ENCODE data around the gene CRYBB1.
A peak's percentile ranks its signal among the peaks of the same experiment; 100 is the strongest.

The CRYBB1 gene

DNA sequence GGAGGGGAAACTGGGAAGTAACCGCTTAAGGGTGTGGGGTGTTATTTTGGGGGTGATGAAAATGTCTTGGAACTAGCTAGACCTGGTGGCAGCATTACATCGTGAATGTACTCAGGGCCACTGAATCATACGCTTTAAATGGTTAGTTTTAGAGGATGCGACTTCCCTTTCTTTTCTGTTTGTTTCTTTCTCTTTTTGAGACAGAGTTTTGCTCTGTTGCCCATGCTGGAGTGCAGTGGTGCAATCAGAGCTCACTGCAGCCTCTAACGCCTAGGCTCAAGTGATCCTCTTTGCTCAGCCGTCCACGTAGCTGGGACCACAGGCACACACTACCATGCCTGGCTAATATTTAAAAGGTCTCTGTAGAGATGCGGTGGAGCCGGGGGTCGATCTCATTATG lies 34.0 kb upstream of the CRYBB1 start:
- TF ChIP-seq, protein P1, sequence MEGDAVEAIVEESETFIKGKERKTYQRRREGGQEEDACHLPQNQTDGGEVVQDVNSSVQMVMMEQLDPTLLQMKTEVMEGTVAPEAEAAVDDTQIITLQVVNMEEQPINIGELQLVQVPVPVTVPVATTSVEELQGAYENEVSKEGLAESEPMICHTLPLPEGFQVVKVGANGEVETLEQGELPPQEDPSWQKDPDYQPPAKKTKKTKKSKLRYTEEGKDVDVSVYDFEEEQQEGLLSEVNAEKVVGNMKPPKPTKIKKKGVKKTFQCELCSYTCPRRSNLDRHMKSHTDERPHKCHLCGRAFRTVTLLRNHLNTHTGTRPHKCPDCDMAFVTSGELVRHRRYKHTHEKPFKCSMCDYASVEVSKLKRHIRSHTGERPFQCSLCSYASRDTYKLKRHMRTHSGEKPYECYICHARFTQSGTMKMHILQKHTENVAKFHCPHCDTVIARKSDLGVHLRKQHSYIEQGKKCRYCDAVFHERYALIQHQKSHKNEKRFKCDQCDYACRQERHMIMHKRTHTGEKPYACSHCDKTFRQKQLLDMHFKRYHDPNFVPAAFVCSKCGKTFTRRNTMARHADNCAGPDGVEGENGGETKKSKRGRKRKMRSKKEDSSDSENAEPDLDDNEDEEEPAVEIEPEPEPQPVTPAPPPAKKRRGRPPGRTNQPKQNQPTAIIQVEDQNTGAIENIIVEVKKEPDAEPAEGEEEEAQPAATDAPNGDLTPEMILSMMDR (IDR thresholded peaks at IDR 0.05; ENCODE audit: low read depth, low read length): no peak
- Histone ChIP-seq H3K4me1 (peaks cover 15% of the 10 kb centered on the region), H3K27me3 (no peaks in the 10 kb centered on the region), H3K4me3 (ENCODE audit: low read depth, low read length) (no peak overlapping the region), H3K36me3 (no peaks in the 10 kb centered on the region), H3K9me3 (no peaks in the 10 kb centered on the region)
- no peak for DNase-seq

DNA sequence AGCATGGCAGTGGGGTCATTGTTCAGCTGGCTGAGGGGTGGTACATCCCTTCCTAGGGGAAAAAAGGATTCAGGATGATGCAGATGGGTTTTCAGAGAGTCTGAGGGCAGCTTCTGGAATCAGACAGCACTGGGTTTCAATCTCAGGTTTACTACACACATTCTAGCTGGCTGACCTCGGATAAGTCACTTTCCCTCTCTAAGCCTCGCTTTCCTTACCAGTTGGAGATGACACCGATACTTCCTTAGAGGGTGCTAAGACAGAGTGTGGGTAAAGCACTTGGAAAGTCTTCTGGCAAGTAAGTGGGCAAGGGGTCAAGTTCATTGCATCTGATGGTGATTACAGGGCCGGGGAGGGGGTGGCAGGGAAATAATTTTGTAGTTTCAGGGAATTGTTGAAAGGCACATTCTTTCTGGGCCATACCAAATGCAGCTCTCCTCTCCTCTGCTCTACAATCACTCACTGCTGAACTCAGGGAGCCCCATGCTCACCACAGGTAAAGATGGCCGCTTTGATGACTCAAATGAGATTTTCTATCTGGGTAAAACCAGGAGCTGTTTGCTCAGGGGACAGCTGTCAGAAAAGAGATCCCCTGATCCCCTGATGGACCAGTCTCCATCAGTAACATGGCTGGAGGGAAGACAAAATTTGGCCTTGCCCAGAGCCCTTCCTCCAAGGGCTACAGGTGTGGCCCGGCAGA lies 33.0 kb upstream of the CRYBB1 start:
- TF ChIP-seq, protein P1 (IDR thresholded peaks at IDR 0.05; ENCODE audit: low read depth, low read length): no peak
- H3K36me3 ChIP-seq: no peaks in the 10 kb centered on the region
- no peaks in the 10 kb centered on the region for H3K27me3 ChIP-seq
- peaks cover 25% of the 10 kb centered on the region for H3K4me1 ChIP-seq
- no peak overlapping the region for H3K4me3 ChIP-seq (ENCODE audit: low read depth, low read length)
- DNase-seq: no peak
- H3K9me3 ChIP-seq: no peaks in the 10 kb centered on the region

DNA sequence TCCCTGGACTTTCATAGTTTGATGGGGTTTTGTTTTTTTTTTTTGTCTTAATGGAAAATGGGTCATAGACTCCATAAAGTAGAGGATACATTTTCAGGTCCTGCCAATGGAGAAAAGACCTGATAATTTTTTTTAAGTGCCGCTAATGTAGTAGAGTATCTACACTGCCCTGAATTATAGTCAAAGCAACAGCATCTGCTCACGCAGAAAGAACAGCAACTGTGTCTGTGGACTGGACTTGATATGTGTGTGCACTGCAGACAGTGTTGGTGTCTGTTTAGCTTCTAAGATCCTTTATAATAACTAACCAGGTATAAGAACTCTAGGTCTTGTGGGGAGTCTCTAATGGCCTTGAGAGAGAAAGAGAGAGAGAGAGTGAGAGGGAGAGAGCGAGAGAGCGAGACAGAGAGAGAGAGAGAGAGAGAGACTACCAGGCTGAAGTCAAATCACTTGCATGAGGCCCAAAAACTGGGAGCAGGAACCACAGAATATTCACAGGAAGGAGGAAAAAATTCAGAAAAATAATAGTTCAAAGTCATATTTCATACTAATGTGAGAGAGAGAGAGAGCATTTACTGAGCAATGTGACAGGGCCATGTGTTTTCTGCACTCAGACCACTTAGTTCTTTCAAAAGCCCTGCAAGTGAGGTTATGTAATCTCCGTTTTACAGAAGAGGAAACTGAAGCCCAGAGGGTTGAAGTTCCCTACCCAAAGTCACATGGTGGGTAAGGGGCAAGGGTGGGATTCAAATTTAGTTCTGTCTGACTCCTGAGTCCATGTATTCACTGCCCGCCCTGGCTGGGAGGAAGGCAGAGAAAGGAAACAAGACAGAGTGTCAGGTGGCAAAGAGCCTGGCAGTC lies 30.9 kb upstream of the CRYBB1 start:
- peak; percentile 12 for DNase-seq
- peaks cover 30% of the 10 kb centered on the region for H3K4me1 ChIP-seq
- H3K4me3 ChIP-seq (ENCODE audit: low read depth, low read length): no peak overlapping the region
- H3K9me3 ChIP-seq: no peaks in the 10 kb centered on the region
- no peaks in the 10 kb centered on the region for H3K36me3 ChIP-seq
- no peaks in the 10 kb centered on the region for H3K27me3 ChIP-seq
- TF ChIP-seq, protein P1 (IDR thresholded peaks at IDR 0.05; ENCODE audit: low read depth, low read length): no peak

DNA sequence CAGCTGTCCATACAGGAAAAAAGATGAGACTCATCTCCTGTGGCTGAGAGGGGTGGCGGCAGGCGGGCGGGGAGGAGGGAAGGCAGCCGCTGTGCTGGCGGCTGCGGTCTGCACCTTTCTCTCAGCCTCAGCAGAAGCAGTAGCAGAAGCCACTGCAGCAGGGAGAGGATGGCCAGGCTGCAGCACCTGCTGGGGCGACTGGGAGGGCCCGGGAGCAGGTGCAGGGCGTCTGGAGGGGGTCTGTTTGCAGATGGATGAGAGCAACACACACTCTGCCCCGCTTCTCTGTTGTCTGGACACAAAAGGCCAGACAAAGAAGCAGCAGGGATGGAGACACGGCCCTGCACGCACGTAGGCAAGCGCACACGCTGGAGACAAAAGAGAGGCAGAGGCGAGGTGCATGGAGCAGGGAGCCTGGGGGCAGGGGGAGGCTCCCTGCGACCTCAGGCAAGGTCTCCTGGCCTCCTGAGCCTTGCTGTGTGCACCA lies 30.2 kb upstream of the CRYBB1 start:
- peaks cover 30% of the 10 kb centered on the region for H3K4me1 ChIP-seq
- H3K9me3 ChIP-seq: no peaks in the 10 kb centered on the region
- H3K36me3 ChIP-seq: no peaks in the 10 kb centered on the region
- peak; percentile 75 for DNase-seq
- TF ChIP-seq, protein P1 (IDR thresholded peaks at IDR 0.05; ENCODE audit: low read depth, low read length): no peak
- no peaks in the 10 kb centered on the region for H3K27me3 ChIP-seq
- H3K4me3 ChIP-seq (ENCODE audit: low read depth, low read length): no peak overlapping the region

DNA sequence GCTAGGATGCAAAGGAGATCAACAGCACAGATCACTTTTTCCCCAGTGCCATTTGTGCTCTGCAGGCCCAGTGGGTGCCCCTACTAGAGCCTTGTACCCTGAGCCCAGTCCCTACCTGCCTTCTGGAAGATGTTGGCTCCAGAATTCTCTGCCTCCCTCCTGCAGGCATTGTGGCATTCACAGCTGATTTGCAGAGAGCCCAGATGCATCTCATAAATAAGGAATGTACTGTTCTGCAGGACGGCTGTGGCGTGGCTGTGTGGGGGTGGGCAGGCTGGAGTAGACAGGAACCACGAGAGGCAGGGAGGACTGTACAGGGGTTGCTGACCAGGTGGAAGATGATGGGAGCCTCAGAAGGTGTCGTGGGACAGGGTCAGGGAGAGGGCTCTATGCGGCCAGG lies 28.3 kb upstream of the CRYBB1 start:
- no peak for DNase-seq
- H3K4me3 ChIP-seq (ENCODE audit: low read depth, low read length): no peak overlapping the region
- no peaks in the 10 kb centered on the region for H3K36me3 ChIP-seq
- TF ChIP-seq, protein P1 (IDR thresholded peaks at IDR 0.05; ENCODE audit: low read depth, low read length): no peak
- H3K27me3 ChIP-seq: no peaks in the 10 kb centered on the region
- no peaks in the 10 kb centered on the region for H3K9me3 ChIP-seq
- H3K4me1 ChIP-seq: peaks cover 30% of the 10 kb centered on the region

Data from BE2C (cell line).